Endothelial cell of umbilical vein (primary cell): ENCODE measurements around the gene CENPF. TPM values are rescaled to one million over a fixed set of nuclear protein-coding genes. Genes with fewer than 3 reads are reported as not detected.

Source experiments
- BruUV-seq: library from RNA; stranded (reverse); fragments of 400-500 nt; replicated peaks from 2 replicates; lab custom pipeline; 2021; lab: Mats Ljungman, UMichigan
- CTCF ChIA-PET: fragments of 300-600, 350-600 bp; sonication (Branson Sonifier 250); formaldehyde crosslinking; loops from one replicate; lab custom pipeline; 2021; ENCODE audit warnings: antibody characterized with exemption, inconsistent platforms; lab: Charles Lee
- POLR2A ChIA-PET: fragments of 300-600, 350-600 bp; sonication (Branson Sonifier 250); formaldehyde crosslinking; loops from one replicate; lab custom pipeline; 2021; ENCODE audit warnings: antibody characterized with exemption, inconsistent platforms; lab: Charles Lee
- DNase-seq: peaks from one replicate; pipeline ENCODE4 v3.0.0-alpha.2; 2011; ENCODE audit warnings: low read depth, low spot score
- FAIRE-seq: peaks from 2 replicates; lab custom pipeline; 2011; peaks lifted over from hg19 to GRCh38; lab: Jason Lieb, UNC
- H2AFZ ChIP-seq: 2 replicates; pipeline ENCODE4 v1.6.0; 2012; ENCODE audit warnings: low read depth, low read length, control low read depth, inconsistent platforms
- H3K27ac ChIP-seq: 2 replicates; pipeline ENCODE4 v1.5.1; 2011; ENCODE audit warnings: low read depth, mild to moderate bottlenecking, control low read depth, low read length, moderate library complexity; ENCODE audit not compliant: insufficient read depth
- H3K27me3 ChIP-seq, 2 experiments: 2 replicates each; pipeline versions ENCODE4 v1.6.0 to v1.6.1; 2011; ENCODE audit warnings: low read length in 2 of 2, mixed read lengths in 1 of 2; ENCODE audit not compliant: control insufficient read depth in 2 of 2, insufficient read depth in 2 of 2
- H3K36me3 ChIP-seq, 2 experiments: 2 replicates in 1 of 2; 3 replicates in 1 of 2; pipeline ENCODE4 v1.5.1; 2011; ENCODE audit warnings: low read length in 2 of 2, mild to moderate bottlenecking in 1 of 2, moderate library complexity in 1 of 2; ENCODE audit not compliant: control insufficient read depth in 2 of 2, insufficient read depth in 2 of 2; ENCODE audit errors: extremely low read depth in 1 of 2
- H3K4me1 ChIP-seq: 3 replicates; pipeline ENCODE4 v1.5.1; 2011; ENCODE audit warnings: mild to moderate bottlenecking, low read length; ENCODE audit not compliant: control insufficient read depth, insufficient read depth; ENCODE audit errors: extremely low read depth
- H3K4me2 ChIP-seq: 2 replicates; pipeline ENCODE4 v1.6.1; 2011; ENCODE audit warnings: low read length, control low read depth, mixed read lengths; ENCODE audit not compliant: insufficient read depth
- H3K4me3 ChIP-seq, 3 experiments: fragments of 200-600 bp in 1 of 3; sonication (generic), shearing (Covaris generic) in 1 of 3; replicated peaks in 1 of 3; 2 replicates each; pipeline ENCODE4 v1.5.1; 2011 to 2016; ENCODE audit warnings: control low read depth in 3 of 3, low read length in 3 of 3, mild to moderate bottlenecking in 2 of 3, inconsistent platforms in 1 of 3, low read depth in 1 of 3, moderate library complexity in 1 of 3; ENCODE audit not compliant: insufficient read depth in 1 of 3
- H3K79me2 ChIP-seq: 2 replicates; pipeline ENCODE4 v1.6.0; 2012; ENCODE audit warnings: low read length, inconsistent platforms; ENCODE audit not compliant: control insufficient read depth, insufficient read depth
- H3K9ac ChIP-seq: replicated peaks from 2 replicates; pipeline ENCODE3; 2011; ENCODE audit warnings: low read length, control low read depth; ENCODE audit not compliant: insufficient read depth; ENCODE audit errors: extremely low read depth
- H3K9me1 ChIP-seq: replicated peaks from 3 replicates; pipeline ENCODE4 v1.6.0; 2011; ENCODE audit warnings: mild to moderate bottlenecking, low read length; ENCODE audit not compliant: control insufficient read depth, insufficient read depth; ENCODE audit errors: extremely low read depth
- H3K9me3 ChIP-seq: replicated peaks from 2 replicates; pipeline ENCODE4 v1.5.1; 2012; ENCODE audit warnings: low read length, inconsistent platforms; ENCODE audit not compliant: control insufficient read depth, insufficient read depth
- H4K20me1 ChIP-seq: replicated peaks from 2 replicates; pipeline ENCODE3; 2011; ENCODE audit warnings: mild to moderate bottlenecking, low read length; ENCODE audit not compliant: control insufficient read depth, insufficient read depth; ENCODE audit errors: extremely low read depth
- EZH2 ChIP-seq: IDR thresholded peaks from 2 replicates; pipeline ENCODE4 v1.6.1; 2012; ENCODE audit warnings: borderline replicate concordance, low read depth, mild to moderate bottlenecking, moderate library complexity, low read length, inconsistent platforms; ENCODE audit not compliant: severe bottlenecking
- FOS ChIP-seq: IDR thresholded peaks from 2 replicates; pipeline ENCODE4 v1.6.1; 2011; ENCODE audit warnings: mild to moderate bottlenecking, low read length, moderate library complexity, borderline replicate concordance; ENCODE audit not compliant: insufficient read depth
- GATA2 ChIP-seq: IDR thresholded peaks from 2 replicates; pipeline ENCODE4 v1.7.0; 2011; ENCODE audit warnings: low read depth, mild to moderate bottlenecking, moderate library complexity, mixed read lengths, low read length; ENCODE audit not compliant: insufficient read length, insufficient read depth
- JUN ChIP-seq: IDR thresholded peaks from 2 replicates; pipeline ENCODE4 v1.6.1; 2011; ENCODE audit warnings: borderline replicate concordance, low read depth; ENCODE audit not compliant: insufficient read length, insufficient read depth
- MYC ChIP-seq: IDR thresholded peaks from one replicate; pipeline ENCODE4 v1.6.1; 2011; ENCODE audit warnings: mild to moderate bottlenecking, low read depth, low read length
- POLR2A ChIP-seq: IDR thresholded peaks from 2 replicates; pipeline ENCODE4 v1.6.1; 2012; ENCODE audit warnings: low read depth, mild to moderate bottlenecking, control low read depth, low read length
- POLR2AphosphoS5 ChIP-seq: IDR thresholded peaks from 2 replicates; pipeline ENCODE4 v1.6.1; 2012; ENCODE audit warnings: low read depth, mild to moderate bottlenecking, control low read depth, low read length, moderate library complexity; ENCODE audit not compliant: insufficient read depth
- dilution Hi-C: fragments of 300-500 bp; cut with MboI; formaldehyde crosslinking; loops from one replicate; pipeline ENCODE4 v1.15.0; 2019; ENCODE audit warnings: low sequenced_read_pairs; ENCODE audit not compliant: extremely low pct_ligation_motif_present
- intact Hi-C: fragments of 100-400 bp; cut with micrococcal nuclease; formaldehyde crosslinking; loops from one replicate; pipeline ENCODE4 v1.10.0; 2022
- polyA plus RNA-seq, 4 experiments: library from polyadenylated mRNA; depleted of rRNA in 3 of 4; stranded (reverse) in 3 of 4; unstranded in 1 of 4; fragments of >200 nt; gene quantifications; 2 replicates each; pipeline versions ENCODE4 v1.2.1 to v1.2.3, GENCODE V29; 2011 to 2012; ENCODE audit warnings: missing spikeins in 1 of 4
- total RNA-seq: library from RNA; stranded (reverse); gene quantifications from 2 replicates; pipeline ENCODE4 v1.2.3, GENCODE V29; 2021
- TF ChIP-seq, protein P1 (sequence below), 2 donors: IDR thresholded peaks; 1 replicate in 1 of 2; 2 replicates in 1 of 2; pipeline ENCODE4 v1.5.1; 2011; ENCODE audit warnings: low read length in 2 of 2, mild to moderate bottlenecking in 2 of 2, moderate library complexity in 2 of 2, control low read depth in 1 of 2, inconsistent platforms in 1 of 2, low read depth in 1 of 2; ENCODE audit not compliant: insufficient read depth in 1 of 2; ENCODE audit errors: extremely low read depth in 1 of 2
- TF ChIP-seq, protein P2 (sequence below): IDR thresholded peaks from 2 replicates; pipeline ENCODE4 v1.6.1; 2011; ENCODE audit not compliant: insufficient read depth, insufficient read length

Gene CENPF
- total and polyA plus RNA-seq, 2 donors (not counting 3 experiments of a cell fraction or from before 2014, with no cell fraction given) = 6.4 to 66.2 TPM

DNA sequence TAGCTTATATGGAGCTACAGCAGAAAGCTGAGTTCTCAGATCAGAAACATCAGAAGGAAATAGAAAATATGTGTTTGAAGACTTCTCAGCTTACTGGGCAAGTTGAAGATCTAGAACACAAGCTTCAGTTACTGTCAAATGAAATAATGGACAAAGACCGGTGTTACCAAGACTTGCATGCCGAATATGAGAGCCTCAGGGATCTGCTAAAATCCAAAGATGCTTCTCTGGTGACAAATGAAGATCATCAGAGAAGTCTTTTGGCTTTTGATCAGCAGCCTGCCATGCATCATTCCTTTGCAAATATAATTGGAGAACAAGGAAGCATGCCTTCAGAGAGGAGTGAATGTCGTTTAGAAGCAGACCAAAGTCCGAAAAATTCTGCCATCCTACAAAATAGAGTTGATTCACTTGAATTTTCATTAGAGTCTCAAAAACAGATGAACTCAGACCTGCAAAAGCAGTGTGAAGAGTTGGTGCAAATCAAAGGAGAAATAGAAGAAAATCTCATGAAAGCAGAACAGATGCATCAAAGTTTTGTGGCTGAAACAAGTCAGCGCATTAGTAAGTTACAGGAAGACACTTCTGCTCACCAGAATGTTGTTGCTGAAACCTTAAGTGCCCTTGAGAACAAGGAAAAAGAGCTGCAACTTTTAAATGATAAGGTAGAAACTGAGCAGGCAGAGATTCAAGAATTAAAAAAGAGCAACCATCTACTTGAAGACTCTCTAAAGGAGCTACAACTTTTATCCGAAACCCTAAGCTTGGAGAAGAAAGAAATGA lies 37.6 kb downstream of the CENPF start:
- Histone ChIP-seq H4K20me1 (no peaks in the 10 kb centered on the region), H3K4me3 (no peak overlapping the region), H3K79me2 (peaks cover 2% of the 10 kb centered on the region), H2AFZ (no peak overlapping the region), H3K9me1 (no peaks in the 10 kb centered on the region), H3K36me3 (peaks cover 0 to 28% of the 10 kb centered on the region in 2 experiments), H3K9ac (no peak overlapping the region), H3K9me3 (no peaks in the 10 kb centered on the region), H3K27ac (no peak overlapping the region), H3K4me1 (peaks cover 7% of the 10 kb centered on the region), H3K27me3 (no peaks in the 10 kb centered on the region), H3K4me2 (no peak overlapping the region)
- TF ChIP-seq EZH2 = no peak
- no peak for TF ChIP-seq GATA2
- TF ChIP-seq MYC = no peak
- TF ChIP-seq FOS = no peak
- TF ChIP-seq, protein P1, sequence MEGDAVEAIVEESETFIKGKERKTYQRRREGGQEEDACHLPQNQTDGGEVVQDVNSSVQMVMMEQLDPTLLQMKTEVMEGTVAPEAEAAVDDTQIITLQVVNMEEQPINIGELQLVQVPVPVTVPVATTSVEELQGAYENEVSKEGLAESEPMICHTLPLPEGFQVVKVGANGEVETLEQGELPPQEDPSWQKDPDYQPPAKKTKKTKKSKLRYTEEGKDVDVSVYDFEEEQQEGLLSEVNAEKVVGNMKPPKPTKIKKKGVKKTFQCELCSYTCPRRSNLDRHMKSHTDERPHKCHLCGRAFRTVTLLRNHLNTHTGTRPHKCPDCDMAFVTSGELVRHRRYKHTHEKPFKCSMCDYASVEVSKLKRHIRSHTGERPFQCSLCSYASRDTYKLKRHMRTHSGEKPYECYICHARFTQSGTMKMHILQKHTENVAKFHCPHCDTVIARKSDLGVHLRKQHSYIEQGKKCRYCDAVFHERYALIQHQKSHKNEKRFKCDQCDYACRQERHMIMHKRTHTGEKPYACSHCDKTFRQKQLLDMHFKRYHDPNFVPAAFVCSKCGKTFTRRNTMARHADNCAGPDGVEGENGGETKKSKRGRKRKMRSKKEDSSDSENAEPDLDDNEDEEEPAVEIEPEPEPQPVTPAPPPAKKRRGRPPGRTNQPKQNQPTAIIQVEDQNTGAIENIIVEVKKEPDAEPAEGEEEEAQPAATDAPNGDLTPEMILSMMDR (IDR thresholded peaks at IDR 0.05; ENCODE audit: extremely low read depth in 1 of 2, insufficient read depth in 1 of 2, low read depth in 1 of 2, low read length in 2 of 2) = no peak
- TF ChIP-seq, protein P2, sequence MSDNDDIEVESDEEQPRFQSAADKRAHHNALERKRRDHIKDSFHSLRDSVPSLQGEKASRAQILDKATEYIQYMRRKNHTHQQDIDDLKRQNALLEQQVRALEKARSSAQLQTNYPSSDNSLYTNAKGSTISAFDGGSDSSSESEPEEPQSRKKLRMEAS = no peak
- no peak for TF ChIP-seq POLR2A
- TF ChIP-seq JUN = no peak
- no peak for TF ChIP-seq POLR2AphosphoS5
- dilution Hi-C loops = no loop called here
- intact Hi-C loops = no loop called here
- no TSS peak for BruUV-seq
- ChIA-PET POLR2A (no interaction called here), CTCF (interaction anchor here (0.7 to 1.3 kb wide), 3 partner anchors 380 to 426 kb away, joined by 3 read pairs; no protein-coding TSS in a partner anchor)
- FAIRE-seq (no peak), DNase-seq (no peak)
